Measurements from ENCODE around the gene CREB5.
"Not testable (repeated sequence)": the region's sequence is repeated elsewhere in the genome, so short reads cannot be mapped to it uniquely, and the experiment has no call there.

CREB5 gene

DNA sequence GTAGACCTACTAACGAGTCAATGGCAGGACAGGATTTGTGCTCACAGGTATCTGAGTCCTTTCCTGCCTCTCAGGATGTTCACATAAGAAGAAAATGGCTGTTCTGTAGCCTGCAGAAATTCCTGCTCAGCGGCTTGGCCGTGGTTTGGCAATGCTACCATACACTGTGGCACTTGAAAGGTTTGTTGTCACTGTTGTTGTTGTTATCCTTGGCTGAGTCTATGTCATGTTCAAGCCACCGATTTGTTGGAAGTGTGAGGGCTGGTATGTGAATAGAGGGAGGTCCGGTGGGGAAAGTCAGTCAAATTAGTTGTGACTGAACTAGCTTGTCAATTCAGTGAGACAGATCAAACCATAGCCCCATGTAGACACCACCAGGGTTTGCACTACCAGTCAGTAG, 345.9 kb downstream of the CREB5 start:
- DNase-seq = no peak

DNA sequence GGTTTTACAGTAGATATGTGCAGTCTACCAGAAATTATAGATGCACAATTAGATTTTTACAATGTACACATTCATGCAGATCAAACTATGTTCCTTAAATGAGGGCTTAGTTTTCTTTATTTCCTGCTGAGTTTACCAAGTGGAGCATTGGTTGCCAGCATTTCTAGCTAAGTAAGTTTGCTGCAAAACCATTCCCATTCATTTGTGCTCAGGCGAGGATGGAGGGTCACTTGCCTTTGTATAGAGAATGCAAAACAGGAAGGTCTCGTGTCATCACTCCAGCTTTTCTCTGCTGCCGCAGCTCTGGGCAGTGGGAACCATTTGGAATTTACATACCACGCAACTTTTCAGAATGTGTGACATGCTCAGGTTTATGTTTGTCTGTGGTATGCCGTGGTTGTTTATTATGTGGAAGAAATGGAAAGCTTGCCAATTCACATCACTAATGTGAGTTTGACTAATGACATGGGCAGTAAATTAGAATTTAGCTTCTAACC, 347.2 kb downstream of the CREB5 start:
- no peak for DNase-seq

DNA sequence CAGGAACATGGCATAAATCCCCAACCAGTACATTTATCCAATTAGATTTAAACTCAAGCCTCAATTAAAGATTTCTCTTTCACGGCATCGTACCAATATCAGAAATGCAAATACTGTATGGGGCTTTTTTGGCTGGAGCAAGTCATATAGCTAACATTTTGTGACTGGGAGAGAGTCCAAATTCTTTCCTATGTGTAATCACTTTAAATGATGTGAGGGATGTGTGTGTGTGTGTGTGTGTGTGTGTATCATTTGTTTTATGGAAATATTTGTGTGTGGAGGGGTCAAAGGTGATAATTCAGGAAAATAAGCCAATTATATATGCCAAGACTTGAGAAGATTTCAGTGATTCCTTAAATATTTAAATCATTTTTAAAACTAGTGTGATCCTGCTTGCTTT, 349.2 kb downstream of the CREB5 start:
- DNase-seq = no peak

DNA sequence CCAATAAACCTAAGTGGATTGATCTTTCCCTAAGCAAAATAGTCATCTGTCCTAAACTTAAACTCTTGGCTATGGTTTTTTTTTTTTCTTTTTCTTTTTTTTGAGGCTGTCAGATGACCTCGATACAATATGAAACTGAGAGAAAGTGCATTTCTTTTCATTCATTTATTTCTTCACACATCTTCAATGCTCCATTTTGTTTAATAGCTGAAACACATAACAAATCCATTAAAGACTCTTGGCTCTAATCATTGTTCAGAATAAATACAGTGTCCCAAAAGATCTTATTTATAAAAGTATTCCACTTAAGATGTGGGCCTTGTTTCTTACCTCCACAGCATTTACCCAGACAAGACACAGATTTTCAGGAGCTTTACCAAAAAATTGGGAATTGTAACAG, 350.3 kb downstream of the CREB5 start:
- DNase-seq = no peak

DNA sequence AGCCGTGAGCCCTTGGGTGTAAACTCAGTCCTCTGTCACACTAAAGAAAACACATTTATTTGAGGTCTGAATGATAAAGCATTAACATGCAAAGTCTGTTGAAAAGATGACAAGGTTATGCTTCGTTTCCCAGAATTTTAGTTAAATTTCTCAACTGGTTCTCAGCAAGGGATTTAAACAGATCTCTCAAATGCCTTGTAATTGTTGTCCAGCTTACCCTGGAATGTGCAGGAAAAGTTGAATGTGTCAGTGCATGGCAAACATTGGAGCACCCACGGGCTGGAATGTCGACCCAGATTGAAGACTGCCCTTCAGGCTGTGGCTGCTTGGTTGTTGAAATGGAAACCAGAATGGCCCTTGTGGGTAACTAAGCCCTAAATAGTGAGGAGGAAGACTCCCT, 354.0 kb downstream of the CREB5 start:
- no peak for DNase-seq

DNA sequence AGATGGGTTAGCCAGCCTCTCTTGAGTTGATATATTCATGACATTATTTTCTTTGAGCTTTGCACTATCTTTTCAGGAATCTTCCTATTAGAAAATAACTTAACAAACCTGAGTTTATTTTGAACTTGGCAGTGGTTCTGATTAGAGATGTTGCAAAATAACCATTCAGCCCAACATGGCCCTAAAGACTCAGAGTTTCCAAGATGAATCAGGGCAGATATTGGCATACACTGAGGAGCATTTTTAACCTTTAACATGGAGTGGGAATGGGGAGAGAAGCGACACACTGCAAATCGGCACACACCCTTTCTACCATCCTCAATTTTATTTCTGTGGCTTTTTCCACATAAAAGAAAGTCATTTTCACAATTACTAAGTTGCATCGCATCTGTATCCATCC, 355.0 kb downstream of the CREB5 start:
- DNase-seq = no peak

DNA sequence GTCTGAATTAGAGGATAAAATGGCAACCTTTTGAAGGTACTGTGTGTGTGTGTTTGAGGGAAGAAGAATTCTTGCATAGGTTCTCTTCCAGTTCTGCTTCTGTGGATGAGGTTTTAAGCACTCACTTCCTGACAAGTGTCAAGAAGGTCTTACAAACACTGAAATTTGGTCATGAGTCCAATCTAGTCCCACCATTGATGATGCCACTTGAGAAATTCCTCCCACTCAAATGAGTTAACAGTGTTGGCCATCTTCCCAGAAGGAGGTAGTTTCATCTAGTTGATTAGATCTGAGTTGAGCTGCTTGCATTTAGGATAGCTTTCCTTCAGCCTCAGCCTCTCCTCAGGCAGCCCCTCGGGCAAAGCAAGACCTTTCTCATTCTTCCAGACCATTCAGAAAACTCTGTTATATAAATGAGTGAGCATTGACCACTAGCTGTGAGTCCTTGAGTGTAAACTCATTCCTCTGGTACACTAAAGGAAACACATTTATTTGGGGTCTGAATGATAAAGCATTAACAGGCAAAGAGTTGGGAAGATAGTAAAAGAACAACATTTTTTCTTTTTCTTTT, 356.3 kb downstream of the CREB5 start:
- peak; percentile 20 for DNase-seq

DNA sequence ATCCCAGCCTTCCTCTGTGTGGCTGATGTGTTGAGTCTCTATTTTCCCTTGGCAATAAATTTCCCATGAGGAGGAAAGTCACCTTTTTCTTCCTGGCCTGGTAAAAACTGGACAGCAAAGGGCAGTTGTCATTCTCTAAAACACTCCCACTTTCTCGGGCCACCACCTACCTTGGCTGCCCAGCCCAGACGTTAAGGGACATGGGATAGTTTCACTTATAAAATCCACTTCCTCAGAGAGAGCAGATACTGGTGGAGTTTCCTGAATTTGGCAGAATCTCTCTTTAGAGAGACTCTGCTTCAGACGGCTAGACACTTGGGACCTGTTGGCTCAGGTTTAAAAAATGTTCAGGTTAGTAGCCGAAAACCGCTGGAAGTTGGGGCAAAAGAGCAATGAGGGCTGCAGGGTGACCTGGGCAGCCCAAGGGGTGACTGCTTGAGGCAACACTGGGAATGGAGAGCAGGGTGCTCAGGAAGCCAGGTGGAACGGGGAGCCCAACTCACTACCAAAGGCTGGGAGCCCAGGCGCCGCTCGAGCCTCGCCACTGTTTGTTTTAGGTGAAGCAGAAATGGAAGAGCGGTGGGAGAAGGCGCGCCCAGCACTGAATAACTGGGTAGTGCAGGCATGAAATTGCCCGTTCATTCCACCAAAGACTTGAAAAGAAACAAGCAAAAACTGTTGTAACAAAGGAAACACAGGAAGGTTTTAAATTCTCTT, 359.7 kb downstream of the CREB5 start:
- no peak for DNase-seq

DNA sequence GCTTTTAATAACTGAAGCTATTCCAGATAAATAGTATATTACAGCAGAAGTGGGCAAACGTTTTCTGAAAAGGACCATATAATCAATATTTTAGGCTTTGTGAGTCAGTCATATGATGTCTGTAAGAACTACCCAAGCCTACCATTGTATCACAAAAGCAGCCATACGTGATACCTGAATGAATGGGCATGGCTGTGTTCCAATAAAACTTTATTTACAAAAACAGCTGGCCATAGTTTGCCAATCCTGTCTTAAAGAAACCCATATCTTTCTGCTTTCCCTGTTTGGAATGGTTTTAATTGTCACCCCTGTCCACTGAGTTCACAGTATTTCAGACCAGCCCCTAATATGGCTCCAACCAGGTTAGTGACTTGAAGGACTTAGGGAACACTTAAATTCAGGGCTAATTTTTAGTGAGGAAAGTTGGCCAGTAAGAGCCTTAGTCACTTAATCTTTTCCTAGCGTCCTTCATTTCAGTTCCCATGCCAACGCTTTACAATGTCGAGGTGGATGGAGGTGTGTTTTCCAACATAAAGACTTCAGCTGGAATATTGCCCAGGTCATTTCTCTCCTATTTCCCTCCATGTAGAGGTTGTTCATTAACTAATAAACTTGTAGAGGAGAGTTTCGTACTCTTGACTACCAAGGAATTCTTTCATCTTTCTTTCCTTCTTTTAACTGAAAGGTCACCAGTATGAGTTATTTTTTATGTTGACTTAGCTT, 361.3 kb downstream of the CREB5 start:
- DNase-seq = peak; percentile 15

DNA sequence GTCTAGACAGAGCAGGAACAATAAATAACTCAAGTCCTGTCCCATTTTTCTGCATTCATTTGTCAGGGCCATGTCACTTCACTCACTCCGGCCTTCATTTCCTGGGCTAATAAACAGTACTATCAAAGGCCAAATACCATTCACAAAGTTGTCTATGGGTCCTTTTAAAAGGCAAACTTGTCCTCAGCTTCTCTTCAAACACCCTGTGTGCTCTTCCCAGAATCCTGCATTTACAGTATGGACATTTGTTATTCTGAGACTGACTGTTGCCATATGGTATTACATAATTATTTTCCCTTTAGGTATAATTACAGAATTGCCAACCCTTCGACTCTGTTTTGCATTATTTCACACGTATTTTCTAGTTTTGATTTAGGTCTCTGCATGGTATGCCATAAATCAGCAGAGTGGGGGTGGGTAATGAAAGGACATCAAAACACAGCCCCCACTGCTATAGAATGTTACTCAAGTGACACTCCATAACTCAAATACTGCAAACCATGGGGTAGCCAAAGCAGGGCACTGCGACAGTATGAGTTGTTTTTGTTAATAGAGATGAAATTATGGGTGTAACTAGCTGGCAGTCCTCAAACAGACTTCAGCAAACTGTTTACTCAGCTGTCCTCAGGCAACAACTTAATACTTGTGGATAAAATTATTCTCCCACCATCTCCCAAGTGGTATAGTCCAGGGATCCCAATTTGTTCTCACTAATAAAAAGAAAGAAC, 362.1 kb downstream of the CREB5 start:
- peak; percentile 16 for DNase-seq

DNA sequence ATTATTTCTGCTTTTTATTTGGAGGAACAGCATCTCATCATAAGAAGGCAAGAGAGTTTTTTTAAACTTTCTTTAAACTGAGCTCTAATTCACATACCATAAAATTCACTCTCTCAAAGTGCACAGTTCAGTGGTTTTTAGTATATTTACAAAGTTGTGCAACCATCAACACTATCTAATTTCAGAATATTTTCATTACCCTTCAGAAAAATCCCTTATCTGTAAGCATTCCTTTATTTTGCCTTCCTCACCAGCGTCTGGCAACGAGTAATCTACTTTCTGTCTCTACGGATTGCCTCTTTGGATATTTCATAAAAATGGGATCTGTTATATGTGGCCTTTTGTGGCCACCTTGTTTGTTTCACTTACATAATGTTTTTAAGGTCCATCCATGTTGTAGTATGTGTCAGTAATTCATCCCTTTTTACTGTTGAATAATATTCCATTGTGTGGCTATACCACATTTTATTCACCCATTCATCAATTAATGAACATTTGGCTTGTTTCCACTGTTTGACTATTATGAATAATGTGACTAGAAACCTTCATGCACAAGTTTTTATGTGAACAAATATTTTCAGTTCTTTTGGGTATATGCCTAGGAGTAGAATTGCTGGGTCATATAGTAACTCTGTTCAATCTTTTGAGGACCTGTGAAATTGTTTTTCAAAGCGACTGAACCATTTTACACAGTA, 364.3 kb downstream of the CREB5 start:
- DNase-seq = no peak

DNA sequence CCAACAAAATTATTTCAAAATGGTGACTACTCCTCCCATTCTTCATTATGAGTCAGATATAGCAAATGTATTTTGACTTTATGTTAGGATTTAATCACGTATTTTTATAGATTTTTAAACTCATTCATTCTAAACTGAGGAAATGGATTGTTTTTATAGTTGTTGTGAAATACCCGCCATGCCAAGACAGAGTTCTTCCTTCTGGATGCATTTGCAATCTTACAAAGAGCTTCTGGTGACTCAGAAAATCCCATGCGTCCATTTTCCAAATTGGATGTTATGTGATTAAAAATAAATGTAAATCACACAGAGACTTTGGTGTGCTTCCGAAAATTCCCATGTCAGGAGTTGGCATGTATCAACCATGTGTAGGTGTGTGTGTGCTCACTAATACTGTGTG, 366.5 kb downstream of the CREB5 start:
- DNase-seq = no peak

DNA sequence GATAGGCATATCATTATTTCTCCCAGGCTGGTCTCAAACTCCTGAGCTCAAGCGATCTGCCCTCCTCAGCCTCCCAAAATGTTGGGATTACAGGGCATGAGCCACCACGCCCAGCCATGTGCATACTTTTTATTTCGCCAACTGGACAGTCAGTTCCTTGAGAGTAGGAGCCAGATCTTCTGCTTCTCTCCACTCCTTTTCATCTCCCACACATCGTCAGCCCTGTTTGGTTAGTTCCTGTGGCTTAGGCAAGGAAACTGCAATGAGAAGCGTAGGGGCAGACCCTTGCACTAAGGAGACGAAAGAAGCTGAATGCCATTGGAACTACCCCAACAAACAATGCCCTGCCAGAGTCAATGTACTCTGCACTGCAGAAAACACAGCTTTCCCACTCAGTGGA, 367.6 kb downstream of the CREB5 start:
- DNase-seq = no peak

DNA sequence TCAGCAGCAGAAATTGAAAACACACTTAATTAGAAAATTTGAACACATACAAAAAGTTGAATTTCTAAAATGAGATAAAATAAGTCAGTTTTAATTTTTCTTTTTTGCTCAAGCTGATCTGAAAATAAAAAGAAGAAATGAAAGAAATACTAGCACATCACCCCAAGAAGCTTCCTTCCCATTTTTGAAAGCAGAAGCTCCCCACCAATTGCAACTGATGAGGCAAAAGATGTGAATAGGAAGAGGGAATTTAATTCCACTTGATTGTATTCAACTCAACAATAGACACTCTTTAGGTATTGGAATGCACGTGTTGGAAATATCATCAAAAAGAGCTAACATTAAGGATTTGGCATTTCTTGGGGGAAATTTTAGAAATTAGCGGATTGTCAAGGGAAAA, 370.0 kb downstream of the CREB5 start:
- DNase-seq = no peak

DNA sequence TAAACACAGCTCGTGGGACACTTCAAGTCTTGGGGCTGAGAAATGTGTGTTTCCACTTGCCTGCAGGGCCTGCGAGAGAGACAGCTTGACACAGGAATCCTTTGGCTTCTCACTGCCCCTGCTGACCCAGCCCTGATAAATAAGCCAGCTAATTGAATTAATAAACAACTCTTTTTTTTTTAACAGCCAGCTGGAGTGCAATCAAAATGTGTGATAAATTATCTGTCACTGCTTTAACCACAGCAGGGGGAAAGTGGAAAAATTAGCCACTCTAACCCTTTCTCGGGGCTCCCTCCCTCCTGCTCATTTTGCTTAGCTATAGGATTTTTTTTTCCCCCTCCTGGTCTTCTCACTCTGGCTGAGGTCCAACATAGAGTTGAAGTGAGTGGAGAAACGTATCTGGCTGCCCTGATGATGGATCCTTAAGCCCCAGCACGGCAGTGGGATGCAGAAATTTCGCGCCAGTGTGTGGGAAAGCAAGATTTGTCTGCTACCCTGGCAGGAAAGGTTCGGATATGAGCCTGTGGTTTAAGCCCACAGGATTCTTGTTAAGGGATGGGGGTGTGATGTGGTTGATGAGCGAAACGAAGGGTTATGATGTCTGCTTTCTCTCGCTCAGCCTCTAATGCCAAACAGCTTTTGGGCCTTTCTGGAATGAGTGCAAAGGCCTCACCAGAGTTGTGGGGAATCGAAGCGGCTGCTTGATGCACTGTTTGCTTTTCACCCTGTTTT, 372.0 kb downstream of the CREB5 start:
- no peak for DNase-seq

DNA sequence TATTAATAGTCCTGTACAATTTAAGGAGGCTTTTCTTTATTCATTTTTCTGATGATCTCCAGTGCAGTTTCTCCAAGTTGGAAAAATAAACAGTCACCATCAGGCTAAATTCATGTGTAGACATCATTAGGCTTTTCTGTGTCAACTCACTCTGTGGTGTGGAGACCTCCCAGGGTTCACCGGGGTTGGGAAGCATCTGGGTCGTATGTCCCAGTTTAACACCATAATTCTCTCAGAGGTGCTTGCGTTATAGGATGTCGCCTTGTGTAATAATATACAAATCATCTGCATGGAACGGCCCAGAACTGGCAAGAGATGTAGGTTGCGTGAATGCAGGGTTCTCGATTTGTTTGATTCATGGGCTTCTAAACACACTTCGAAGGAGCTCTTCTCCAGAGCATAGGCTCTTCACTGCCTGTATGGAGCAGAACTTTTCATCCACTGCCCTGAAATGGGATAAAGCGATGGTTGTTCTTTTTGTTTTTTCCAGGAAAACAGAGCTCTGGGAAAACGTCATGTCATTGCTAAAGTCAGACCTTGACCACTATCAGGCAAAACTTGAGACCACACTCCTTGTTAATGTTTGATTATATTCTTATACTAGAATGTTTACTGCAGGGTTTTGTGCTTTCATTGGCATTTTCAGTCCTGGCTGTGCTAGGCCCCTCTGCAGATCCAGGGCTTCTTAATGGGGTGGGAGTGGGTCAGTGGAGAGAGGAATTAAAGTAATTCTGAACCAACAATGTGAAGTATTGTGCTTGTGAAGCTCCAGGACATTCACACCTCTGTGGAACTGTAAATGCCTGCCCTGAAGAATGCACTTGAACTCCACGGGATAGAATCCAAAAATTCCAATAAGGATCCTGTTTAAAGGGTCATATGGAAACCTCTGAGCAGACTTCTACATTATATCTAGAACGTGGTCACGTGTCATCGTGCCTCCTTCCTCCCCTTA, 373.0 kb downstream of the CREB5 start:
- no peak for DNase-seq

DNA sequence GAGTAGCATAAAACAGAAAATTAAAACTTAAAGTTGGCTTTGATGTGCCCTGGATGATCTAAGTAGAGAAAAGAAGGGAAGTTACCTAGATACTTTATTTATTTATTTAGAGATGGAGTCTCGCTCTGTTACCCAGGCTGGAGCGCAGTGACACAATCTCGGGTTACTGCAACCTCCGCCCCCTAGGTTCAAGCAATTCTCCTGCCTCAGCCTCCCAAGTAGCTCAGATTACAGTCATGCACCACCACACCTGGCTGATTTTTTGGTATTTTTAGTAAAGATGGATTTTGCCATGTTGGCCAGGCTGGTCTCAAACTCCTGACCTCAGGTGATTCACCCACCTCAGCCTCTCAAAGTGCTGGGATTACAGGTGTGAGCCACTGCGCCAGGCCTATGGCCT, 373.8 kb downstream of the CREB5 start:
- DNase-seq = not testable (repeated sequence)

DNA sequence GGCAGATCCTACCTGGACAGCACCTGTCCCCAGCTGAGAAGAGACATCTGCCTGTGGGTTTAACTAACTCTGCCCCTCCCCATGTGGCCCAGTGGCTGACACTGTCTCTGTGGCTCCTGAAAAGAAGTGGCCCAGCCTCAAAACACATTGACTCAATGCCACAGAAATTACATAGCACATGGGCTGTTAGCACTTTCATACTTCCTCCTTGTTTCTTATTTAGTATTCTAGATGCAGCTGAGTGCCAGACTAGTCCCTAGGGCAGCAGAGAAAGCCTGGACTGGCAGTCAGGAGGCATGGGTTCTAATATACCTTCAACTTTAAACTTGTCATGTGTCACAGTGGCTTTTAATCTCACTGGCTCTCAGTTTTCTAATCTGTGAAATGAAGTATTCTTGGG, 374.8 kb downstream of the CREB5 start:
- no peak for DNase-seq

DNA sequence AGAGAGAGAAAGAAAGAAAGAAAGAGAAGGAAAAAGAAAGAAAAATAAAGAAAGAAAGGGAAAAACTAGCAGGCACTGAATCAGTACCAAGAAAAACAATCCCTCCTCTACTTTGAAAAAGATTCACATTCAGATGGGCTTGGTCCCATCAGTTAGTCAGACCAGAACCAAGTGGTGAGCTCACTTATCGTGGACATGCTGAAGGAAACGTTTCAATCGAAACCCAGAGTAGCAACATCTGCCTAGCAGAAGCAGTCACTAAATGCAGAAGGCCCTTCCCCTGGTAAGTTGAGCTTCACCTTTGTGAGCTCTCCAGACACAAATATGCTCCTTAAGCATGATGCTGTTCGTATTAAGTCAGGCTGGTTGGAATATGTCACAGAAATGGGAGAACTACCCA, 378.1 kb downstream of the CREB5 start:
- DNase-seq = no peak

DNA sequence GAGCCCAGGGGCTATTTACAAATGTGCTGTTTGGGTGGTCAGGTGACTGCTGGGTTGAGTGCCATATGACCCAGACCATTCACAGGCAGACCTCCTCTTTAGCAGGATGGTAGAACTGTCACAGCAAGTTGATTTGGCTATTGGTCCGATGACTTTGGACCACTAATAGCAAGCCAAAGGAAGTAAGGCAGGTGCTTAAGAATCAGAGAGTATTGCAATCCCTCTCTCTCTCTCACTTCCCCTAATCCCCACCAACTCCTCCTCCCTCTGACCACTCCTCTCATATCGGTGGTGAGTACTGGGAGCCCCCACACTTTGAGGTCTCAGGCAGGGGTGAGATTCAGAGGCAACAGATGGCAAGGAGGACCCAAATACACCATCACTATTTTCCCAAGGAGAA, 380.5 kb downstream of the CREB5 start:
- no peak for DNase-seq
